ENCODE measurements around the gene POLR3B. TPM values are rescaled to one million over a fixed set of nuclear protein-coding genes. Genes with fewer than 3 reads are reported as not detected.

The POLR3B gene
- total RNA-seq, 1 donor: 11.9 TPM

- H3K4me2 ChIP-seq (ENCODE audit: insufficient read depth, low read length): no peak overlapping the region
- no peak for TF ChIP-seq CTCF (IDR thresholded peaks at IDR 0.05; ENCODE audit: extremely low read depth, low read depth, low read length)
- no peaks in the 10 kb centered on the region for H4K20me1 ChIP-seq (ENCODE audit: insufficient read depth, low read length)
- peaks cover 9% of the 10 kb centered on the region for H3K36me3 ChIP-seq (ENCODE audit: insufficient read depth, low read length)
- H3K4me1 ChIP-seq (ENCODE audit: insufficient read depth, low read length): no peaks in the 10 kb centered on the region
- no peaks in the 10 kb centered on the region for H3K9me3 ChIP-seq (ENCODE audit: low read depth, low read length)
- no peaks in the 10 kb centered on the region for H3K27me3 ChIP-seq (ENCODE audit: insufficient read depth, low read length)
- H3K27ac ChIP-seq (ENCODE audit: low read depth, low read length): no peak overlapping the region
- H3K79me2 ChIP-seq (ENCODE audit: insufficient read depth, low read length): no peaks in the 10 kb centered on the region
- DNase-seq (ENCODE audit: insufficient read length, low spot score, missing footprints): peak; percentile 3
- no peak overlapping the region for H3K4me3 ChIP-seq (ENCODE audit: insufficient read depth, low read length)
- H2AFZ ChIP-seq (ENCODE audit: low read length): no peak overlapping the region
These were observed 75.5 kb downstream of the POLR3B start for GRCh38 chr12:106433055-106433454.

DNA sequence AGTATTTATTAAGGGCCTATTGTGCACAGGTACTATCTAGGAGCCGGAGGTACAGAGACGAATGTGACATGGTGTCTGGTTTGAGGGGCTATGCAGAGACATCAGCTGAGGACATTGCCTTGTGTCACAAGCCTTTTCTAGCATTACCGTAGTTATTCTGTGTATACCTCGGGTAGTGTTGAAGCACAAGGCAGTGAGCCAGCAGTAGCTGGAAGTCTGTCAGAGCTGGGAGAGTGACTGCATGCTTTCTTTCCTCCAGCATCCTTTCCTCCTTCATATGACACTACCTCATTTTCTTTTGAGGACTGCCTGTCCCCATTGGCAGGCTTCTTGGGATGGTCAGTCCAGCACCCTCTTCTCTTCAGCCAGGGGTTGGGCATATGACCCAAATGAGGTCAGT, 77.0 kb downstream of the POLR3B start:
- no peaks in the 10 kb centered on the region for H3K9me3 ChIP-seq (ENCODE audit: low read depth, low read length)
- H3K4me2 ChIP-seq (ENCODE audit: insufficient read depth, low read length): no peak overlapping the region
- H3K79me2 ChIP-seq (ENCODE audit: insufficient read depth, low read length): no peaks in the 10 kb centered on the region
- H3K27me3 ChIP-seq (ENCODE audit: insufficient read depth, low read length): no peaks in the 10 kb centered on the region
- no peak overlapping the region for H2AFZ ChIP-seq (ENCODE audit: low read length)
- no peaks in the 10 kb centered on the region for H3K4me1 ChIP-seq (ENCODE audit: insufficient read depth, low read length)
- peaks cover 18% of the 10 kb centered on the region for H3K36me3 ChIP-seq (ENCODE audit: insufficient read depth, low read length)
- no peaks in the 10 kb centered on the region for H4K20me1 ChIP-seq (ENCODE audit: insufficient read depth, low read length)
- TF ChIP-seq CTCF (IDR thresholded peaks at IDR 0.05; ENCODE audit: extremely low read depth, low read depth, low read length): no peak
- no peak overlapping the region for H3K27ac ChIP-seq (ENCODE audit: low read depth, low read length)
- no peak overlapping the region for H3K4me3 ChIP-seq (ENCODE audit: insufficient read depth, low read length)
- no peak for DNase-seq (ENCODE audit: insufficient read length, low spot score, missing footprints)

- no peak for TF ChIP-seq CTCF (IDR thresholded peaks at IDR 0.05; ENCODE audit: extremely low read depth, low read depth, low read length)
- DNase-seq (ENCODE audit: insufficient read length, low spot score, missing footprints): no peak
- Histone ChIP-seq H3K4me3 (ENCODE audit: insufficient read depth, low read length) (no peak overlapping the region), H3K4me1 (ENCODE audit: insufficient read depth, low read length) (no peaks in the 10 kb centered on the region), H3K79me2 (ENCODE audit: insufficient read depth, low read length) (no peaks in the 10 kb centered on the region), H3K36me3 (ENCODE audit: insufficient read depth, low read length) (peaks cover 12% of the 10 kb centered on the region), H4K20me1 (ENCODE audit: insufficient read depth, low read length) (no peaks in the 10 kb centered on the region), H3K4me2 (ENCODE audit: insufficient read depth, low read length) (no peak overlapping the region), H3K27ac (ENCODE audit: low read depth, low read length) (no peak overlapping the region), H2AFZ (ENCODE audit: low read length) (no peak overlapping the region), H3K27me3 (ENCODE audit: insufficient read depth, low read length) (no peaks in the 10 kb centered on the region), H3K9me3 (ENCODE audit: low read depth, low read length) (no peaks in the 10 kb centered on the region)
These were observed 78.6 kb downstream of the POLR3B start for GRCh38 chr12:106436164-106436563.

GRCh38 chr12:106442575-106442974, 85.0 kb downstream of the POLR3B start:
- Histone ChIP-seq H3K4me1 (ENCODE audit: insufficient read depth, low read length) (no peaks in the 10 kb centered on the region), H3K27ac (ENCODE audit: low read depth, low read length) (no peak overlapping the region), H2AFZ (ENCODE audit: low read length) (no peak overlapping the region), H3K27me3 (ENCODE audit: insufficient read depth, low read length) (no peaks in the 10 kb centered on the region), H3K4me2 (ENCODE audit: insufficient read depth, low read length) (no peak overlapping the region), H3K4me3 (ENCODE audit: insufficient read depth, low read length) (no peak overlapping the region), H3K79me2 (ENCODE audit: insufficient read depth, low read length) (no peaks in the 10 kb centered on the region), H3K36me3 (ENCODE audit: insufficient read depth, low read length) (peaks cover 14% of the 10 kb centered on the region), H4K20me1 (ENCODE audit: insufficient read depth, low read length) (no peaks in the 10 kb centered on the region), H3K9me3 (ENCODE audit: low read depth, low read length) (no peaks in the 10 kb centered on the region)
- no peak for TF ChIP-seq CTCF (IDR thresholded peaks at IDR 0.05; ENCODE audit: extremely low read depth, low read depth, low read length)
- DNase-seq (ENCODE audit: insufficient read length, low spot score, missing footprints): no peak
